Fibroblast of peridontal ligament (primary cell): ENCODE measurements around the gene ITLN1.

ENCODE experiments used
- DNase-seq: peaks from one replicate; pipeline ENCODE4 v3.0.0-alpha.2; 2010; ENCODE audit errors: extremely low read depth

Gene ITLN1

GRCh38 chr1:160858507-160858906 is 26.5 kb downstream of the ITLN1 start:
- DNase-seq, result no peak

- no peak for DNase-seq
Observed at GRCh38 chr1:160858097-160858496, 26.9 kb downstream of the ITLN1 start.

GRCh38 chr1:160855181-160855981 is 29.6 kb downstream of the ITLN1 start:
- no peak for DNase-seq

- no peak for DNase-seq
Observed at GRCh38 chr1:160853754-160854153, 31.2 kb downstream of the ITLN1 start.

GRCh38 chr1:160853014-160853413 is 32.0 kb downstream of the ITLN1 start:
- DNase-seq, result no peak

GRCh38 chr1:160850993-160851392 is 34.0 kb downstream of the ITLN1 start:
- DNase-seq, result no peak

- DNase-seq, result no peak
Observed at GRCh38 chr1:160850541-160850940, 34.4 kb downstream of the ITLN1 start.

- DNase-seq, result no peak
Observed at GRCh38 chr1:160846281-160846680, 38.7 kb downstream of the ITLN1 start.

- DNase-seq, result no peak
Observed at GRCh38 chr1:160844447-160845232, 40.3 kb downstream of the ITLN1 start.

- DNase-seq, result no peak
Observed at GRCh38 chr1:160841079-160841478, 43.9 kb downstream of the ITLN1 start.

GRCh38 chr1:160839746-160840145 is 45.2 kb downstream of the ITLN1 start:
- no peak for DNase-seq

- DNase-seq, result no peak
Observed at GRCh38 chr1:160838888-160839287, 46.1 kb downstream of the ITLN1 start.

GRCh38 chr1:160837558-160838205 is 47.3 kb downstream of the ITLN1 start:
- DNase-seq, result no peak

- no peak for DNase-seq
Observed at GRCh38 chr1:160836981-160837557, 47.9 kb downstream of the ITLN1 start.

GRCh38 chr1:160836561-160836960 is 48.4 kb downstream of the ITLN1 start:
- no peak for DNase-seq

- DNase-seq, result no peak
Observed at GRCh38 chr1:160835751-160836150, 49.2 kb downstream of the ITLN1 start.

GRCh38 chr1:160834945-160835565 is 49.9 kb downstream of the ITLN1 start:
- peak; percentile 30 for DNase-seq

GRCh38 chr1:160830321-160831153 is 54.4 kb downstream of the ITLN1 start:
- no peak for DNase-seq

GRCh38 chr1:160829766-160830165 is 55.2 kb downstream of the ITLN1 start:
- no peak for DNase-seq

GRCh38 chr1:160827418-160827817 is 57.6 kb downstream of the ITLN1 start:
- DNase-seq, result no peak

GRCh38 chr1:160826546-160826945 is 58.4 kb downstream of the ITLN1 start:
- no peak for DNase-seq
